K562 (cell line): Measurements from ENCODE around the gene HHIPL1.

ENCODE experiments used
- ARHGAP35 ChIP-seq: fragments of 450-650 bp; IDR thresholded peaks from 2 replicates; pipeline ENCODE4 v1.6.1; 2018; ENCODE audit not compliant: partially characterized antibody
- EZH2 ChIP-seq: IDR thresholded peaks from 2 replicates; pipeline ENCODE4 v1.6.1; 2012; ENCODE audit warnings: low read depth, mild to moderate bottlenecking, inconsistent platforms, low read length, borderline replicate concordance
- FOS ChIP-seq: IDR thresholded peaks from 3 replicates; pipeline ENCODE4 v1.6.1; 2011; ENCODE audit not compliant: insufficient read length; ENCODE audit errors: extremely low read depth
- KDM4B ChIP-seq, 2 experiments: fragments of 450-650 bp in 1 of 2; sonication (generic) in 1 of 2; IDR thresholded peaks; 2 replicates each; pipeline ENCODE4 v1.6.1; 2016 to 2017; ENCODE audit warnings: borderline replicate concordance in 2 of 2, antibody characterized with exemption in 1 of 2, low read depth in 1 of 2, mild to moderate bottlenecking in 1 of 2
- TOE1 ChIP-seq, 2 experiments: fragments of 450-650 bp in 1 of 2; sonication (generic) in 1 of 2; formaldehyde crosslinking in 1 of 2; IDR thresholded peaks; 2 replicates each; pipeline versions ENCODE4 v1.7.1 to v1.8.0; 2016 to 2022; ENCODE audit warnings: borderline replicate concordance in 2 of 2, mild to moderate bottlenecking in 2 of 2, antibody characterized with exemption in 1 of 2, inconsistent platforms in 1 of 2, low read depth in 1 of 2, missing genetic modification reagents in 1 of 2, moderate library complexity in 1 of 2
- TF ChIP-seq, protein P1 (sequence below), 3 experiments: IDR thresholded peaks in 2 of 3; conservative IDR thresholded peaks in 1 of 3; 2 replicates each; pipeline ENCODE4 v1.5.1; 2011 to 2012; ENCODE audit warnings: low read length in 3 of 3, mild to moderate bottlenecking in 3 of 3, control low read depth in 2 of 3, improper control_type of control experiment in 1 of 3, inconsistent platforms in 1 of 3, low read depth in 1 of 3, mixed read lengths in 1 of 3, moderate library complexity in 1 of 3; ENCODE audit not compliant: insufficient read depth in 2 of 3

DNA sequence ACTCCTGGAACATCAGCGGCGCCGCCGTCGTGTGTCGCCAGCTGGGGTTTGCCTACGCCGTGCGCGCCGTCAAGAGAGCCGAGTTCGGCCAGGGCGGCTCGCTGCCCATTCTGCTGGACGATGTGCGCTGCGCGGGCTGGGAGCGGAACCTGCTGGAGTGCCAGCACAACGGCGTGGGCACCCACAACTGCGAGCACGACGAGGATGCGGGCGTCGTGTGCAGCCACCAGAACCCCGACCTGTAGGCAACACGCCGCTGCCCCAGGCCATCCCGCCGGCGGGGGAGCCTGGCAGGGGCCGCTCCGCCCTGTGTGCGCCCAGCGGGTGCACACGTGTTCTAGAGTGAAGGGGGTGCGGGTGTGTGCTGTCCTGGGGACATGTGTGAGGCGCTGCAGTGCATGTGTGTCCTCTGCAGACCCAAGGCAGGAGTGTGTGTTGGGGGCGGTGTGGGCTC, 30.5 kb downstream of the HHIPL1 start:
- no peak for TF ChIP-seq ARHGAP35
- TF ChIP-seq FOS = no peak
- TF ChIP-seq, protein P1, sequence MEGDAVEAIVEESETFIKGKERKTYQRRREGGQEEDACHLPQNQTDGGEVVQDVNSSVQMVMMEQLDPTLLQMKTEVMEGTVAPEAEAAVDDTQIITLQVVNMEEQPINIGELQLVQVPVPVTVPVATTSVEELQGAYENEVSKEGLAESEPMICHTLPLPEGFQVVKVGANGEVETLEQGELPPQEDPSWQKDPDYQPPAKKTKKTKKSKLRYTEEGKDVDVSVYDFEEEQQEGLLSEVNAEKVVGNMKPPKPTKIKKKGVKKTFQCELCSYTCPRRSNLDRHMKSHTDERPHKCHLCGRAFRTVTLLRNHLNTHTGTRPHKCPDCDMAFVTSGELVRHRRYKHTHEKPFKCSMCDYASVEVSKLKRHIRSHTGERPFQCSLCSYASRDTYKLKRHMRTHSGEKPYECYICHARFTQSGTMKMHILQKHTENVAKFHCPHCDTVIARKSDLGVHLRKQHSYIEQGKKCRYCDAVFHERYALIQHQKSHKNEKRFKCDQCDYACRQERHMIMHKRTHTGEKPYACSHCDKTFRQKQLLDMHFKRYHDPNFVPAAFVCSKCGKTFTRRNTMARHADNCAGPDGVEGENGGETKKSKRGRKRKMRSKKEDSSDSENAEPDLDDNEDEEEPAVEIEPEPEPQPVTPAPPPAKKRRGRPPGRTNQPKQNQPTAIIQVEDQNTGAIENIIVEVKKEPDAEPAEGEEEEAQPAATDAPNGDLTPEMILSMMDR (IDR thresholded peaks at IDR 0.05 in 2 of 3, conservative IDR thresholded peaks at IDR 0.05 in 1 of 3; ENCODE audit: insufficient read depth in 2 of 3, low read depth in 1 of 3, low read length in 3 of 3) = no peak
- TF ChIP-seq TOE1 (IDR thresholded peaks at IDR 0.05; ENCODE audit: borderline replicate concordance) = no peak
- TF ChIP-seq TOE1 (CRISPR knock-in tag; IDR thresholded peaks at IDR 0.05; ENCODE audit: borderline replicate concordance, low read depth) = no peak
- TF ChIP-seq EZH2 = no peak
- TF ChIP-seq KDM4B (IDR thresholded peaks at IDR 0.05; ENCODE audit: borderline replicate concordance in 2 of 2, low read depth in 1 of 2) = no peak
